ENCODE data around the gene METTL24.

METTL24 gene

DNA sequence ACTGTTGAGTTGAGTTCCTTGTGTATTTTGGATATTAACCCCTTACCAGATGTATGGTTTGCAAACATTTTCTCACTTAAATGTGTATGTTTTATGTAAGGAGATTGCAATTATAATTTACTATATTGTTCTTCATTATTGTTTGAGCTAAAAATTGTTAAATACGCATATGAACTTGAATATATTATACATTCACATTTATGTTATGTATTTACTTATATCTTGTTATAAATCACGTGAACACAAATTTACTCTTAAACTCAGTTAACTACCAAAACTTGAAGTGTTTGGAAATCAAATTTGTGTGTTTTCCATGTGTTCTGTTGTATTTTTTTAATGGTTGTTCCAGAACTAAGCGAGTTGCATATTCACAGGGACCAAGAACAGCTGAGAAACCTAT is 159.6 kb downstream of the METTL24 start:
- no peak for DNase-seq (ENCODE audit: low read depth in 2 of 2)

GRCh38 chr6:110196874-110197273 is 161.3 kb downstream of the METTL24 start:
- DNase-seq (ENCODE audit: low read depth in 2 of 2): no peak

- DNase-seq (ENCODE audit: low read depth in 2 of 2): no peak
Measured at GRCh38 chr6:110195639-110196038, 162.5 kb downstream of the METTL24 start.

Measured in stimulated activated CD4-positive, alpha-beta T cell treated with anti-CD3 and anti-CD28 coated beads, Interleukin-1b, Interleukin-23, amount 100 ng/mL, for 4 hours (primary cell).